ENCODE data around the gene APLP2.

GRCh38 chr11:130070846-130071200, 1.1 kb downstream of the APLP2 start:
- TF ChIP-seq, protein P1, sequence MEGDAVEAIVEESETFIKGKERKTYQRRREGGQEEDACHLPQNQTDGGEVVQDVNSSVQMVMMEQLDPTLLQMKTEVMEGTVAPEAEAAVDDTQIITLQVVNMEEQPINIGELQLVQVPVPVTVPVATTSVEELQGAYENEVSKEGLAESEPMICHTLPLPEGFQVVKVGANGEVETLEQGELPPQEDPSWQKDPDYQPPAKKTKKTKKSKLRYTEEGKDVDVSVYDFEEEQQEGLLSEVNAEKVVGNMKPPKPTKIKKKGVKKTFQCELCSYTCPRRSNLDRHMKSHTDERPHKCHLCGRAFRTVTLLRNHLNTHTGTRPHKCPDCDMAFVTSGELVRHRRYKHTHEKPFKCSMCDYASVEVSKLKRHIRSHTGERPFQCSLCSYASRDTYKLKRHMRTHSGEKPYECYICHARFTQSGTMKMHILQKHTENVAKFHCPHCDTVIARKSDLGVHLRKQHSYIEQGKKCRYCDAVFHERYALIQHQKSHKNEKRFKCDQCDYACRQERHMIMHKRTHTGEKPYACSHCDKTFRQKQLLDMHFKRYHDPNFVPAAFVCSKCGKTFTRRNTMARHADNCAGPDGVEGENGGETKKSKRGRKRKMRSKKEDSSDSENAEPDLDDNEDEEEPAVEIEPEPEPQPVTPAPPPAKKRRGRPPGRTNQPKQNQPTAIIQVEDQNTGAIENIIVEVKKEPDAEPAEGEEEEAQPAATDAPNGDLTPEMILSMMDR (conservative IDR thresholded peaks at IDR 0.05; ENCODE audit: low read depth in 2 of 2), result no peak
- TF ChIP-seq CREB1 (CRISPR knock-in tag; IDR thresholded peaks at IDR 0.05; ENCODE audit: low read depth) (no peak), EZH2 (IDR thresholded peaks at IDR 0.05; ENCODE audit: low read depth, unreplicated experiment) (no peak), JUNB (IDR thresholded peaks at IDR 0.05; ENCODE audit: unreplicated experiment) (no peak)
- TF ChIP-seq, protein P2, sequence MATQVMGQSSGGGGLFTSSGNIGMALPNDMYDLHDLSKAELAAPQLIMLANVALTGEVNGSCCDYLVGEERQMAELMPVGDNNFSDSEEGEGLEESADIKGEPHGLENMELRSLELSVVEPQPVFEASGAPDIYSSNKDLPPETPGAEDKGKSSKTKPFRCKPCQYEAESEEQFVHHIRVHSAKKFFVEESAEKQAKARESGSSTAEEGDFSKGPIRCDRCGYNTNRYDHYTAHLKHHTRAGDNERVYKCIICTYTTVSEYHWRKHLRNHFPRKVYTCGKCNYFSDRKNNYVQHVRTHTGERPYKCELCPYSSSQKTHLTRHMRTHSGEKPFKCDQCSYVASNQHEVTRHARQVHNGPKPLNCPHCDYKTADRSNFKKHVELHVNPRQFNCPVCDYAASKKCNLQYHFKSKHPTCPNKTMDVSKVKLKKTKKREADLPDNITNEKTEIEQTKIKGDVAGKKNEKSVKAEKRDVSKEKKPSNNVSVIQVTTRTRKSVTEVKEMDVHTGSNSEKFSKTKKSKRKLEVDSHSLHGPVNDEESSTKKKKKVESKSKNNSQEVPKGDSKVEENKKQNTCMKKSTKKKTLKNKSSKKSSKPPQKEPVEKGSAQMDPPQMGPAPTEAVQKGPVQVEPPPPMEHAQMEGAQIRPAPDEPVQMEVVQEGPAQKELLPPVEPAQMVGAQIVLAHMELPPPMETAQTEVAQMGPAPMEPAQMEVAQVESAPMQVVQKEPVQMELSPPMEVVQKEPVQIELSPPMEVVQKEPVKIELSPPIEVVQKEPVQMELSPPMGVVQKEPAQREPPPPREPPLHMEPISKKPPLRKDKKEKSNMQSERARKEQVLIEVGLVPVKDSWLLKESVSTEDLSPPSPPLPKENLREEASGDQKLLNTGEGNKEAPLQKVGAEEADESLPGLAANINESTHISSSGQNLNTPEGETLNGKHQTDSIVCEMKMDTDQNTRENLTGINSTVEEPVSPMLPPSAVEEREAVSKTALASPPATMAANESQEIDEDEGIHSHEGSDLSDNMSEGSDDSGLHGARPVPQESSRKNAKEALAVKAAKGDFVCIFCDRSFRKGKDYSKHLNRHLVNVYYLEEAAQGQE (IDR thresholded peaks at IDR 0.05; ENCODE audit: unreplicated experiment), result no peak

All from GM23338 (cell line).